SK-N-SH (cell line): ENCODE results near the gene ZFX. TPM values are rescaled to one million over a fixed set of nuclear protein-coding genes. Genes with fewer than 3 reads are reported as not detected.

Experiments used
- CTCF ChIA-PET: fragments of 300-600, 350-600 bp; formaldehyde crosslinking; extraction: SDS; loops from one replicate; lab custom pipeline; 2021; lab: Yijun Ruan, JAX
- POLR2A ChIA-PET: fragments of 350-600 bp; sonication (Branson Sonifier 250); formaldehyde crosslinking; extraction: SDS; loops from one replicate; lab custom pipeline; 2020; ENCODE audit warnings: antibody characterized with exemption, inconsistent platforms; lab: Yijun Ruan, JAX
- DNase-seq: peaks from one replicate; pipeline ENCODE4 v3.0.0; 2012
- H2AFZ ChIP-seq: fragments of 200-600 bp; sonication (generic); 2 replicates; pipeline ENCODE4 v1.8.1; 2016; ENCODE audit warnings: antibody characterized with exemption, mild to moderate bottlenecking, low read depth
- H3F3A ChIP-seq: fragments of 200-600 bp; sonication (generic); replicated peaks from 2 replicates; pipeline ENCODE3; 2016; ENCODE audit warnings: antibody characterized with exemption, mild to moderate bottlenecking; ENCODE audit not compliant: insufficient read depth
- H3K27ac ChIP-seq, 2 experiments: fragments of 200-500 bp in 1 of 2; fragments of 200-600 bp in 1 of 2; sonication (Bioruptor generic) in 1 of 2; sonication (generic), shearing (Covaris generic) in 1 of 2; 2 replicates each; pipeline versions ENCODE4 v1.5.1 to v1.6.1; 2014 to 2016; ENCODE audit warnings: low read depth in 2 of 2, inconsistent platforms in 1 of 2, low read length in 1 of 2, mild to moderate bottlenecking in 1 of 2, mixed read lengths in 1 of 2
- H3K27me3 ChIP-seq: fragments of 200-600 bp; sonication (generic), shearing (Covaris generic); 2 replicates; pipeline ENCODE4 v1.6.1; 2016; ENCODE audit warnings: mixed run types; ENCODE audit not compliant: insufficient read depth
- H3K36me3 ChIP-seq, 2 experiments: fragments of 200-500 bp in 1 of 2; fragments of 200-600 bp in 1 of 2; sonication (Bioruptor generic) in 1 of 2; sonication (generic) in 1 of 2; replicated peaks in 1 of 2; 2 replicates each; pipeline versions ENCODE3 to v1.5.1; 2014 to 2016; ENCODE audit warnings: low read length in 1 of 2, mild to moderate bottlenecking in 1 of 2; ENCODE audit not compliant: insufficient read depth in 2 of 2, control insufficient read depth in 1 of 2
- H3K4me1 ChIP-seq, 2 experiments: fragments of 200-500 bp in 1 of 2; fragments of 200-600 bp in 1 of 2; sonication (Bioruptor generic) in 1 of 2; sonication (generic), shearing (Covaris generic) in 1 of 2; 2 replicates each; pipeline versions ENCODE4 v1.5.1 to v1.6.1; 2014 to 2016; ENCODE audit warnings: low read depth in 1 of 2, low read length in 1 of 2, mixed run types in 1 of 2; ENCODE audit not compliant: insufficient read depth in 2 of 2, control insufficient read depth in 1 of 2
- H3K4me2 ChIP-seq: fragments of 200-600 bp; sonication (generic), shearing (Covaris generic); 2 replicates; pipeline ENCODE4 v1.6.1; 2017; ENCODE audit warnings: mixed run types
- H3K4me3 ChIP-seq, 2 experiments: fragments of 200-500 bp in 1 of 2; fragments of 200-600 bp in 1 of 2; sonication (Bioruptor generic) in 1 of 2; sonication (generic), shearing (Covaris generic) in 1 of 2; 2 replicates each; pipeline versions ENCODE4 v1.5.1 to v1.8.1; 2014 to 2016; ENCODE audit warnings: low read depth in 2 of 2, inconsistent platforms in 1 of 2, low read length in 1 of 2, mild to moderate bottlenecking in 1 of 2, mixed read lengths in 1 of 2, moderate library complexity in 1 of 2
- H3K79me2 ChIP-seq: fragments of 200-600 bp; sonication (generic); 2 replicates; pipeline ENCODE4 v1.8.1; 2017; ENCODE audit warnings: mild to moderate bottlenecking; ENCODE audit not compliant: insufficient read depth
- H3K9ac ChIP-seq: fragments of 200-600 bp; sonication (generic); 2 replicates; pipeline ENCODE4 v1.6.1; 2017; ENCODE audit warnings: mixed run types
- H3K9me2 ChIP-seq: fragments of 200-600 bp; sonication (generic); 2 replicates; pipeline ENCODE4 v1.6.1; 2017; ENCODE audit warnings: mixed run types
- H3K9me3 ChIP-seq: fragments of 200-600 bp; sonication (generic); 2 replicates; pipeline ENCODE4 v1.6.1; 2017; ENCODE audit warnings: mixed run types, mild to moderate bottlenecking, moderate library complexity
- H4K20me1 ChIP-seq: fragments of 200-600 bp; sonication (generic); 2 replicates; pipeline ENCODE4 v1.6.1; 2017; ENCODE audit warnings: mild to moderate bottlenecking, mixed run types; ENCODE audit not compliant: insufficient read depth
- CTCF ChIP-seq: fragments of 200-600 bp; sonication (generic); IDR thresholded peaks from 2 replicates; pipeline ENCODE4 v1.6.1; 2017; ENCODE audit warnings: antibody characterized with exemption, mild to moderate bottlenecking, moderate library complexity
- EP300 ChIP-seq, 2 experiments: IDR thresholded peaks; 2 replicates each; pipeline versions ENCODE4 v1.4.0 to v1.6.1; 2012; ENCODE audit warnings: borderline replicate concordance in 1 of 2, low read depth in 1 of 2, low read length in 1 of 2
- EZH2phosphoT487 ChIP-seq: fragments of 200-600 bp; sonication (generic); IDR thresholded peaks from 2 replicates; pipeline ENCODE4 v1.6.1; 2017; ENCODE audit warnings: low read depth, mixed run types, mild to moderate bottlenecking, antibody characterized with exemption, moderate library complexity, borderline replicate concordance
- GABPA ChIP-seq: IDR thresholded peaks from 2 replicates; pipeline ENCODE4 v1.4.0; 2012; ENCODE audit warnings: low read depth, mild to moderate bottlenecking
- GATA2 ChIP-seq: sonication (generic); formaldehyde crosslinking; IDR thresholded peaks from 2 replicates; pipeline ENCODE4 v1.5.0; 2020; ENCODE audit warnings: mild to moderate bottlenecking, missing genetic modification reagents
- JUND ChIP-seq: IDR thresholded peaks from 2 replicates; pipeline ENCODE4 v1.4.0; 2012
- MEF2A ChIP-seq: IDR thresholded peaks from 2 replicates; pipeline ENCODE4 v1.4.0; 2012; ENCODE audit warnings: low read depth, borderline replicate concordance
- NFIC ChIP-seq: IDR thresholded peaks from 2 replicates; pipeline ENCODE4 v1.4.0; 2012; ENCODE audit warnings: borderline replicate concordance
- PBX3 ChIP-seq: IDR thresholded peaks from 2 replicates; pipeline ENCODE4; 2012
- RAD21 ChIP-seq: IDR thresholded peaks from 2 replicates; pipeline ENCODE4 v1.6.1; 2012; ENCODE audit warnings: mild to moderate bottlenecking, low read length
- RFX5 ChIP-seq: IDR thresholded peaks from 2 replicates; pipeline ENCODE4 v1.6.1; 2012; ENCODE audit warnings: mild to moderate bottlenecking, improper control_type of control experiment, low read length
- TAF1 ChIP-seq: IDR thresholded peaks from 2 replicates; pipeline ENCODE4 v1.6.1; 2012; ENCODE audit warnings: low read depth, mild to moderate bottlenecking, low read length, moderate library complexity, borderline replicate concordance
- TCF12 ChIP-seq: IDR thresholded peaks from 2 replicates; pipeline ENCODE4 v1.4.0; 2012
- TEAD4 ChIP-seq: IDR thresholded peaks from 2 replicates; pipeline ENCODE4 v1.4.0; 2012; ENCODE audit warnings: mild to moderate bottlenecking, borderline replicate concordance; ENCODE audit not compliant: insufficient read depth
- USF2 ChIP-seq: fragments of 150-350 bp; IDR thresholded peaks from 2 replicates; pipeline ENCODE4 v1.6.1; 2017; ENCODE audit warnings: antibody characterized with exemption, low read length, low read depth, borderline replicate concordance
- WGBS: methylation state at CpG from one replicate; pipeline ENCODE4 v1.1.6; 2017; ENCODE audit warnings: low lambda C conversion rate; 5-methylcytosine and 5-hydroxymethylcytosine counted together
- polyA plus RNA-seq, 3 experiments: library from polyadenylated mRNA; depleted of rRNA; stranded (reverse); fragments of >200 nt; gene quantifications; 2 replicates each; pipeline ENCODE4 v1.2.3, GENCODE V29; 2012
- TF ChIP-seq, protein P1 (sequence below): IDR thresholded peaks from 2 replicates; pipeline ENCODE4 v1.6.1; 2012; ENCODE audit warnings: mild to moderate bottlenecking, low read depth, low read length, moderate library complexity
- TF ChIP-seq, protein P2 (sequence below): fragments of 150-350 bp; IDR thresholded peaks from 2 replicates; pipeline ENCODE4 v1.6.1; 2016; ENCODE audit warnings: mild to moderate bottlenecking, low read depth, low read length
- TF ChIP-seq, protein P3 (sequence below): IDR thresholded peaks from 2 replicates; pipeline ENCODE4 v1.4.0; 2012; ENCODE audit warnings: low read depth, borderline replicate concordance

Gene ZFX
- polyA plus RNA-seq, 1 of the 3 experiments (the other 2 are of a cell fraction) = 9.0 TPM

- peak overlapping the region; percentile 95 to 98 for H3K27ac ChIP-seq
- H3K9me2 ChIP-seq = no peaks in the 10 kb centered on the region
- H3K9ac ChIP-seq = peak overlapping the region; percentile 96
- no peaks in the 10 kb centered on the region for H3K9me3 ChIP-seq
- H3K4me3 ChIP-seq = peak overlapping the region; percentile 62 to 86; a peak in 2 of 4 replicates
- peaks cover 44% of the 10 kb centered on the region for H3F3A ChIP-seq
- CTCF ChIA-PET = interaction anchor here (0.6 to 0.9 kb wide), 2 partner anchors 95 kb away, joined by 3 read pairs; no protein-coding TSS in a partner anchor
- H3K4me1 ChIP-seq = peaks cover 21 to 49% of the 10 kb centered on the region in 2 experiments
- WGBS = 59% methylated on average over 3 of the region's 3 CpGs
- peaks cover 28% of the 10 kb centered on the region for H3K79me2 ChIP-seq
- H3K4me2 ChIP-seq = peak overlapping the region; percentile 78
- peaks cover 0 to 5% of the 10 kb centered on the region in 2 experiments for H3K36me3 ChIP-seq
- H2AFZ ChIP-seq = peak overlapping the region; percentile 61
- H4K20me1 ChIP-seq = peaks cover 28% of the 10 kb centered on the region
- TF ChIP-seq GATA2 (CRISPR knock-in tag) (no peak), EZH2phosphoT487 (no peak), TCF12 (no peak), TEAD4 (no peak), GABPA (no peak), RAD21 (no peak), TAF1 (no peak), USF2 (no peak), MEF2A (no peak), JUND (no peak), PBX3 (no peak), CTCF (no peak), RFX5 (no peak), EP300 (IDR thresholded peaks at IDR 0.05; ENCODE audit: borderline replicate concordance in 1 of 2, low read depth in 1 of 2, low read length in 1 of 2) (no peak), NFIC (no peak)
- TF ChIP-seq, protein P1, sequence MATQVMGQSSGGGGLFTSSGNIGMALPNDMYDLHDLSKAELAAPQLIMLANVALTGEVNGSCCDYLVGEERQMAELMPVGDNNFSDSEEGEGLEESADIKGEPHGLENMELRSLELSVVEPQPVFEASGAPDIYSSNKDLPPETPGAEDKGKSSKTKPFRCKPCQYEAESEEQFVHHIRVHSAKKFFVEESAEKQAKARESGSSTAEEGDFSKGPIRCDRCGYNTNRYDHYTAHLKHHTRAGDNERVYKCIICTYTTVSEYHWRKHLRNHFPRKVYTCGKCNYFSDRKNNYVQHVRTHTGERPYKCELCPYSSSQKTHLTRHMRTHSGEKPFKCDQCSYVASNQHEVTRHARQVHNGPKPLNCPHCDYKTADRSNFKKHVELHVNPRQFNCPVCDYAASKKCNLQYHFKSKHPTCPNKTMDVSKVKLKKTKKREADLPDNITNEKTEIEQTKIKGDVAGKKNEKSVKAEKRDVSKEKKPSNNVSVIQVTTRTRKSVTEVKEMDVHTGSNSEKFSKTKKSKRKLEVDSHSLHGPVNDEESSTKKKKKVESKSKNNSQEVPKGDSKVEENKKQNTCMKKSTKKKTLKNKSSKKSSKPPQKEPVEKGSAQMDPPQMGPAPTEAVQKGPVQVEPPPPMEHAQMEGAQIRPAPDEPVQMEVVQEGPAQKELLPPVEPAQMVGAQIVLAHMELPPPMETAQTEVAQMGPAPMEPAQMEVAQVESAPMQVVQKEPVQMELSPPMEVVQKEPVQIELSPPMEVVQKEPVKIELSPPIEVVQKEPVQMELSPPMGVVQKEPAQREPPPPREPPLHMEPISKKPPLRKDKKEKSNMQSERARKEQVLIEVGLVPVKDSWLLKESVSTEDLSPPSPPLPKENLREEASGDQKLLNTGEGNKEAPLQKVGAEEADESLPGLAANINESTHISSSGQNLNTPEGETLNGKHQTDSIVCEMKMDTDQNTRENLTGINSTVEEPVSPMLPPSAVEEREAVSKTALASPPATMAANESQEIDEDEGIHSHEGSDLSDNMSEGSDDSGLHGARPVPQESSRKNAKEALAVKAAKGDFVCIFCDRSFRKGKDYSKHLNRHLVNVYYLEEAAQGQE = no peak
- TF ChIP-seq, protein P2, sequence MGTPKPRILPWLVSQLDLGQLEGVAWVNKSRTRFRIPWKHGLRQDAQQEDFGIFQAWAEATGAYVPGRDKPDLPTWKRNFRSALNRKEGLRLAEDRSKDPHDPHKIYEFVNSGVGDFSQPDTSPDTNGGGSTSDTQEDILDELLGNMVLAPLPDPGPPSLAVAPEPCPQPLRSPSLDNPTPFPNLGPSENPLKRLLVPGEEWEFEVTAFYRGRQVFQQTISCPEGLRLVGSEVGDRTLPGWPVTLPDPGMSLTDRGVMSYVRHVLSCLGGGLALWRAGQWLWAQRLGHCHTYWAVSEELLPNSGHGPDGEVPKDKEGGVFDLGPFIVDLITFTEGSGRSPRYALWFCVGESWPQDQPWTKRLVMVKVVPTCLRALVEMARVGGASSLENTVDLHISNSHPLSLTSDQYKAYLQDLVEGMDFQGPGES = no peak
- TF ChIP-seq, protein P3, sequence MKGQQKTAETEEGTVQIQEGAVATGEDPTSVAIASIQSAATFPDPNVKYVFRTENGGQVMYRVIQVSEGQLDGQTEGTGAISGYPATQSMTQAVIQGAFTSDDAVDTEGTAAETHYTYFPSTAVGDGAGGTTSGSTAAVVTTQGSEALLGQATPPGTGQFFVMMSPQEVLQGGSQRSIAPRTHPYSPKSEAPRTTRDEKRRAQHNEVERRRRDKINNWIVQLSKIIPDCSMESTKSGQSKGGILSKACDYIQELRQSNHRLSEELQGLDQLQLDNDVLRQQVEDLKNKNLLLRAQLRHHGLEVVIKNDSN = no peak
- no peaks in the 10 kb centered on the region for H3K27me3 ChIP-seq
- no peak for DNase-seq
- POLR2A ChIA-PET = interaction anchor here (0.7 kb wide), 1 partner anchor 11 kb away, joined by 3 read pairs; no protein-coding TSS in a partner anchor
Observed at GRCh38 chrX:24148121-24148520, 1.4 kb upstream of the ZFX start.
